Hepatocyte (in vitro differentiated cells): ENCODE data around the gene MACROD2. TPM values are rescaled to one million over a fixed set of nuclear protein-coding genes. Genes with fewer than 3 reads are reported as not detected.

Experiments used
- DNase-seq: peaks from one replicate; pipeline ENCODE4 v3.0.0-alpha.2; 2016; ENCODE audit warnings: low spot score
- H2AFZ ChIP-seq: fragments of 200-600 bp; sonication (generic); 2 replicates; pipeline ENCODE4 v1.6.0; 2016; ENCODE audit warnings: antibody characterized with exemption, mild to moderate bottlenecking
- H3K27ac ChIP-seq: fragments of 200-600 bp; sonication (generic); 2 replicates; pipeline ENCODE4 v1.5.1; 2016; ENCODE audit warnings: mild to moderate bottlenecking
- H3K27me3 ChIP-seq: fragments of 200-600 bp; sonication (generic); 2 replicates; pipeline ENCODE4 v1.6.1; 2016
- H3K36me3 ChIP-seq: fragments of 200-600 bp; sonication (generic); replicated peaks from 2 replicates; pipeline ENCODE4 v1.5.1; 2016; ENCODE audit warnings: low read depth; ENCODE audit not compliant: insufficient read depth
- H3K4me1 ChIP-seq: fragments of 200-600 bp; sonication (generic); 2 replicates; pipeline ENCODE4 v1.5.1; 2016; ENCODE audit warnings: mild to moderate bottlenecking, moderate library complexity; ENCODE audit not compliant: insufficient read depth
- H3K4me2 ChIP-seq: fragments of 200-600 bp; sonication (generic); 2 replicates; pipeline ENCODE4 v1.6.0; 2016
- H3K4me3 ChIP-seq: fragments of 200-600 bp; sonication (generic); 2 replicates; pipeline ENCODE4 v1.5.1; 2016; ENCODE audit warnings: mild to moderate bottlenecking
- H3K79me2 ChIP-seq: fragments of 200-600 bp; sonication (generic); 2 replicates; pipeline ENCODE4 v1.6.0; 2017; ENCODE audit warnings: mild to moderate bottlenecking
- H3K9me2 ChIP-seq: fragments of 200-600 bp; sonication (generic); replicated peaks from 2 replicates; pipeline ENCODE4 v1.6.0; 2017; ENCODE audit warnings: mild to moderate bottlenecking; ENCODE audit not compliant: insufficient read depth
- H3K9me3 ChIP-seq: fragments of 200-600 bp; sonication (generic); 2 replicates; pipeline ENCODE4 v1.5.1; 2016; ENCODE audit warnings: low read depth, mild to moderate bottlenecking
- H4K20me1 ChIP-seq: fragments of 200-600 bp; sonication (generic); 2 replicates; pipeline ENCODE4 v1.6.0; 2016; ENCODE audit warnings: mild to moderate bottlenecking; ENCODE audit not compliant: insufficient read depth, poor library complexity, severe bottlenecking
- EZH2 ChIP-seq: fragments of 200-600 bp; sonication (generic); IDR thresholded peaks from 2 replicates; pipeline ENCODE4 v1.6.1; 2016; ENCODE audit warnings: antibody characterized with exemption, mild to moderate bottlenecking, borderline replicate concordance
- EZH2phosphoT487 ChIP-seq: fragments of 200-600 bp; sonication (generic); IDR thresholded peaks from one replicate; pipeline ENCODE4 v1.6.1; 2018; ENCODE audit warnings: antibody characterized with exemption, mild to moderate bottlenecking, low read depth, moderate library complexity; ENCODE audit not compliant: unreplicated experiment, severe bottlenecking
- WGBS: methylation state at CpG from one replicate; pipeline ENCODE4 v1.1.6; 2016; ENCODE audit warnings: low lambda C conversion rate; ENCODE audit errors: missing lambda C conversion rate; 5-methylcytosine and 5-hydroxymethylcytosine counted together
- polyA plus RNA-seq: library from polyadenylated mRNA; unstranded; fragments of >200 nt; fragmentation: Nextera tagmentation; extraction: Ambion mirVana; gene quantifications from 2 replicates; pipeline ENCODE4 v1.2.1, GENCODE V29; 2016
- total RNA-seq: library from RNA; depleted of rRNA; stranded (reverse); fragments of >200 nt; gene quantifications from 2 replicates; pipeline ENCODE4 v1.2.3, GENCODE V29; 2014
- TF ChIP-seq, protein P1 (sequence below): fragments of 200-600 bp; sonication (generic); IDR thresholded peaks from 2 replicates; pipeline ENCODE4 v1.5.1; 2016; ENCODE audit warnings: antibody characterized with exemption, mild to moderate bottlenecking; ENCODE audit not compliant: poor library complexity

MACROD2 gene
- total and polyA plus RNA-seq, 2 experiments from 2014 or later: 2.4 to 3.1 TPM

DNA sequence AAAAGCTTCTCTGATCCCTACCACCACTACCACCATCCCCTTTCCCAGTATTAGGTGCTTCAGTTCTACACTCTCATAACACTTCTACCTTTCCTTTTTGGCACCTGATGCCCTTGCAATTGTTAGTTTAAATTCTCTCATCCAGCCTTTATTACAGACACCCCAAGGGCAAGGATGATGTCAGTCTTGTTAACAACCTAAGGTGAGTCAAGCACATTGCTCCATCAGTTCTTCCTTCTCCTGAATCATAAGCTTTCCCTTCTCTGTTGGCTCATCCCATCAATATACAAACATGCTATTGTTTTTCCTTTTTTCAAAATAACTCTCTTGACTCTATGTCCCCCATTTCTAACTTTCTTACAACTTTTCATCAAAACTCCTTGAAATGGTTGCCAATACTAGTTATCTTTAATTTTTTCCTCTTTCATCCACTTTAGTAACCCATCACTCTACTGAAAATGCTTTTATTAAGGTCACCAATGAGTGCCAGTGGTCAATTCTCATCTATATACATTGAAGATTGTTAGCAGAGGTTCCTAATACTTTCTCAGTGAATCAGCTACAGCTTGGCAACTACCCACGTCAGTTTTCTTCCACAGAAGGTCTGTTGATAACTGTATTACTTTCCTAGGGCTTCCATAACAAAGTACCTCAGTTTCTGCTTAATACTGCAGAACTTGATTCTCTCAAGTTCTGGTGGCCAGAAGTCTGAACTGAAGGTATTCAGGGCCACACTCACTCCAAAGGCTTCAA lies 439.2 kb downstream of the MACROD2 start:
- Histone ChIP-seq H3K4me2 (no peak overlapping the region), H3K27ac (no peak overlapping the region), H3K4me1 (no peaks in the 10 kb centered on the region), H3K27me3 (no peaks in the 10 kb centered on the region), H4K20me1 (no peaks in the 10 kb centered on the region), H2AFZ (no peak overlapping the region), H3K4me3 (no peak overlapping the region), H3K79me2 (no peaks in the 10 kb centered on the region), H3K36me3 (no peaks in the 10 kb centered on the region), H3K9me2 (no peaks in the 10 kb centered on the region), H3K9me3 (peaks cover 7% of the 10 kb centered on the region)
- no peak for DNase-seq
- TF ChIP-seq, protein P1, sequence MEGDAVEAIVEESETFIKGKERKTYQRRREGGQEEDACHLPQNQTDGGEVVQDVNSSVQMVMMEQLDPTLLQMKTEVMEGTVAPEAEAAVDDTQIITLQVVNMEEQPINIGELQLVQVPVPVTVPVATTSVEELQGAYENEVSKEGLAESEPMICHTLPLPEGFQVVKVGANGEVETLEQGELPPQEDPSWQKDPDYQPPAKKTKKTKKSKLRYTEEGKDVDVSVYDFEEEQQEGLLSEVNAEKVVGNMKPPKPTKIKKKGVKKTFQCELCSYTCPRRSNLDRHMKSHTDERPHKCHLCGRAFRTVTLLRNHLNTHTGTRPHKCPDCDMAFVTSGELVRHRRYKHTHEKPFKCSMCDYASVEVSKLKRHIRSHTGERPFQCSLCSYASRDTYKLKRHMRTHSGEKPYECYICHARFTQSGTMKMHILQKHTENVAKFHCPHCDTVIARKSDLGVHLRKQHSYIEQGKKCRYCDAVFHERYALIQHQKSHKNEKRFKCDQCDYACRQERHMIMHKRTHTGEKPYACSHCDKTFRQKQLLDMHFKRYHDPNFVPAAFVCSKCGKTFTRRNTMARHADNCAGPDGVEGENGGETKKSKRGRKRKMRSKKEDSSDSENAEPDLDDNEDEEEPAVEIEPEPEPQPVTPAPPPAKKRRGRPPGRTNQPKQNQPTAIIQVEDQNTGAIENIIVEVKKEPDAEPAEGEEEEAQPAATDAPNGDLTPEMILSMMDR: no peak
- TF ChIP-seq EZH2 (no peak), EZH2phosphoT487 (no peak)
- 84% methylated on average over 1 of the region's 1 CpG for WGBS

GRCh38 chr20:14441201-14441600 lies 445.9 kb downstream of the MACROD2 start:
- WGBS: 84% methylated on average over 4 of the region's 4 CpGs
- H3K9me2 ChIP-seq: no peaks in the 10 kb centered on the region
- no peak overlapping the region for H2AFZ ChIP-seq
- no peaks in the 10 kb centered on the region for H4K20me1 ChIP-seq
- no peak overlapping the region for H3K4me2 ChIP-seq
- H3K4me1 ChIP-seq: no peaks in the 10 kb centered on the region
- H3K27me3 ChIP-seq: no peaks in the 10 kb centered on the region
- TF ChIP-seq EZH2phosphoT487: no peak
- no peak overlapping the region for H3K27ac ChIP-seq
- DNase-seq: no peak
- H3K36me3 ChIP-seq: no peaks in the 10 kb centered on the region
- H3K79me2 ChIP-seq: no peaks in the 10 kb centered on the region
- H3K9me3 ChIP-seq: peaks cover 9% of the 10 kb centered on the region
- H3K4me3 ChIP-seq: no peak overlapping the region

DNA sequence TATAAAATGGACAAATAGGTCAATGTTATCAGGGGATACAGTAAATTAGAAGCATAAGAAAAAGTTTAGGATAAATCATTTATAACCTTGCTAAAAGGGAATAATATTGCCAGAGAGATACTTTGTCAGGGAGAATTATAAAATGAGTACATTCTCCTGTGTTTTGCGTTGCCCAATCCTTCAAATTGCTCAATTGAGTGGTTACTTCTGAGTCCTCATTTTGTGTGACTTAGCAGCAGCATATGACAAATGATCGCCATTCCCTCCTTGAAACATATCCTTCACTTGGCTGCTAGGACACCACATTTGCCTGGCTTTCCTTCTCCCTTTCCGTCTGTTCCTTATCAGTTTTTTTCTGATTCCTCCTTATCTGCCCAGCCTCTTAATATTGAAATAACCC lies 448.8 kb downstream of the MACROD2 start:
- no peaks in the 10 kb centered on the region for H3K79me2 ChIP-seq
- DNase-seq: no peak
- no peak overlapping the region for H3K4me2 ChIP-seq
- H3K27me3 ChIP-seq: no peaks in the 10 kb centered on the region
- no peak overlapping the region for H3K4me3 ChIP-seq
- H3K36me3 ChIP-seq: no peaks in the 10 kb centered on the region
- TF ChIP-seq EZH2: no peak
- TF ChIP-seq, protein P1: no peak
- H3K27ac ChIP-seq: no peak overlapping the region
- H3K4me1 ChIP-seq: no peaks in the 10 kb centered on the region
- H4K20me1 ChIP-seq: no peaks in the 10 kb centered on the region
- 73% methylated on average over 3 of the region's 3 CpGs for WGBS
- no peaks in the 10 kb centered on the region for H3K9me2 ChIP-seq
- H3K9me3 ChIP-seq: peaks cover 6% of the 10 kb centered on the region
- no peak overlapping the region for H2AFZ ChIP-seq

- H3K4me2 ChIP-seq: no peak overlapping the region
- H3K27ac ChIP-seq: no peak overlapping the region
- no peaks in the 10 kb centered on the region for H4K20me1 ChIP-seq
- H3K36me3 ChIP-seq: no peaks in the 10 kb centered on the region
- TF ChIP-seq EZH2: no peak
- TF ChIP-seq, protein P1: no peak
- no peak for TF ChIP-seq EZH2phosphoT487
- no peaks in the 10 kb centered on the region for H3K9me2 ChIP-seq
- H3K79me2 ChIP-seq: no peaks in the 10 kb centered on the region
- H3K4me3 ChIP-seq: no peak overlapping the region
- H3K9me3 ChIP-seq: no peaks in the 10 kb centered on the region
- no peaks in the 10 kb centered on the region for H3K27me3 ChIP-seq
- DNase-seq: no peak
- H2AFZ ChIP-seq: no peak overlapping the region
- H3K4me1 ChIP-seq: no peaks in the 10 kb centered on the region
Measured at GRCh38 chr20:14445310-14445709, 450.0 kb downstream of the MACROD2 start.
